SK-N-SH (cell line): ENCODE data around the gene PDF.
"Not testable (repeated sequence)": the region's sequence is repeated elsewhere in the genome, so short reads cannot be mapped to it uniquely, and the experiment has no call there.

ENCODE experiments used
- EZH2phosphoT487 ChIP-seq: fragments of 200-600 bp; sonication (generic); IDR thresholded peaks from 2 replicates; pipeline ENCODE4 v1.6.1; 2017; ENCODE audit warnings: low read depth, mixed run types, mild to moderate bottlenecking, antibody characterized with exemption, moderate library complexity, borderline replicate concordance
- TF ChIP-seq, protein P1 (sequence below): fragments of 200-600 bp; sonication (generic); IDR thresholded peaks from 2 replicates; pipeline ENCODE4 v1.6.1; 2017; ENCODE audit warnings: antibody characterized with exemption, mild to moderate bottlenecking, moderate library complexity

GRCh38 chr16:69360070-69360469 lies 29.7 kb upstream of the PDF start:
- TF ChIP-seq, protein P1, sequence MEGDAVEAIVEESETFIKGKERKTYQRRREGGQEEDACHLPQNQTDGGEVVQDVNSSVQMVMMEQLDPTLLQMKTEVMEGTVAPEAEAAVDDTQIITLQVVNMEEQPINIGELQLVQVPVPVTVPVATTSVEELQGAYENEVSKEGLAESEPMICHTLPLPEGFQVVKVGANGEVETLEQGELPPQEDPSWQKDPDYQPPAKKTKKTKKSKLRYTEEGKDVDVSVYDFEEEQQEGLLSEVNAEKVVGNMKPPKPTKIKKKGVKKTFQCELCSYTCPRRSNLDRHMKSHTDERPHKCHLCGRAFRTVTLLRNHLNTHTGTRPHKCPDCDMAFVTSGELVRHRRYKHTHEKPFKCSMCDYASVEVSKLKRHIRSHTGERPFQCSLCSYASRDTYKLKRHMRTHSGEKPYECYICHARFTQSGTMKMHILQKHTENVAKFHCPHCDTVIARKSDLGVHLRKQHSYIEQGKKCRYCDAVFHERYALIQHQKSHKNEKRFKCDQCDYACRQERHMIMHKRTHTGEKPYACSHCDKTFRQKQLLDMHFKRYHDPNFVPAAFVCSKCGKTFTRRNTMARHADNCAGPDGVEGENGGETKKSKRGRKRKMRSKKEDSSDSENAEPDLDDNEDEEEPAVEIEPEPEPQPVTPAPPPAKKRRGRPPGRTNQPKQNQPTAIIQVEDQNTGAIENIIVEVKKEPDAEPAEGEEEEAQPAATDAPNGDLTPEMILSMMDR, result not testable (repeated sequence)
- TF ChIP-seq EZH2phosphoT487, result not testable (repeated sequence)
